ENCODE data around the gene KLHDC8A.

GRCh38 chr1:205337481-205337880, 19.2 kb downstream of the KLHDC8A start:
- TF ChIP-seq CTCF (IDR thresholded peaks at IDR 0.05) (no peak), POLR2A (IDR thresholded peaks at IDR 0.05) (no peak)
